Activated CD4-positive, alpha-beta memory T cell treated with anti-CD3 and anti-CD28 coated beads, Interleukin-2, amount 10 ng/mL, durations not matched to agents 7 days and 5 days (primary cell): ENCODE measurements around the gene PHYH. TPM values are rescaled to one million over a fixed set of nuclear protein-coding genes. Genes with fewer than 3 reads are reported as not detected.
"Not testable (repeated sequence)": the region's sequence is repeated elsewhere in the genome, so short reads cannot be mapped to it uniquely, and the experiment has no call there.

ENCODE experiments used
- CTCF ChIA-PET: fragments of 350-600 bp; sonication (Branson Sonifier 250); formaldehyde crosslinking; loops from one replicate; lab custom pipeline; 2021; ENCODE audit warnings: antibody characterized with exemption, inconsistent platforms; lab: Charles Lee
- POLR2A ChIA-PET: fragments of 350-600 bp; sonication (Branson Sonifier 250); formaldehyde crosslinking; loops from one replicate; lab custom pipeline; 2021; ENCODE audit warnings: antibody characterized with exemption; lab: Charles Lee
- DNase-seq: peaks from one replicate; pipeline ENCODE4 v3.0.0-alpha.2; 2020
- H3K27ac Mint-ChIP-seq: one replicate; pipeline ENCODE4 v1.8.0; 2021; ENCODE audit warnings: mild to moderate bottlenecking, mixed read lengths
- H3K27me3 Mint-ChIP-seq: one replicate; pipeline ENCODE4 v1.8.0; 2021; ENCODE audit warnings: mixed read lengths
- H3K36me3 Mint-ChIP-seq: one replicate; pipeline ENCODE4 v1.8.0; 2021; ENCODE audit warnings: low read depth, mixed read lengths
- H3K4me1 Mint-ChIP-seq: one replicate; pipeline ENCODE4 v1.8.0; 2021; ENCODE audit warnings: mixed read lengths
- H3K4me3 Mint-ChIP-seq: one replicate; pipeline ENCODE4 v1.8.0; 2021; ENCODE audit warnings: mild to moderate bottlenecking, mixed read lengths
- H3K9me3 Mint-ChIP-seq: one replicate; pipeline ENCODE4 v1.8.0; 2021; ENCODE audit warnings: mixed read lengths
- total RNA-seq, 2 experiments: library from RNA; stranded (reverse); gene quantifications; one replicate each; pipeline ENCODE4 v1.2.3, GENCODE V29; 2021

PHYH gene
- total RNA-seq, 2 experiments from 2014 or later: 10.9 to 11.2 TPM

- Mint-ChIP-seq H3K9me3 (no peaks in the 10 kb centered on the region), H3K36me3 (peaks cover 8% of the 10 kb centered on the region), H3K27me3 (no peaks in the 10 kb centered on the region), H3K4me1 (peaks cover 18% of the 10 kb centered on the region), H3K27ac (no peak overlapping the region), H3K4me3 (no peak overlapping the region)
- POLR2A ChIA-PET: interaction anchor here (2.2 kb wide), 1 partner anchor 10 kb away, joined by 7 read pairs; no protein-coding TSS in a partner anchor
- no peak for DNase-seq
- CTCF ChIA-PET: interaction anchor here (0.9 to 1.3 kb wide), 2 partner anchors 11 to 20 kb away, joined by 3 read pairs; no protein-coding TSS in a partner anchor
Measured at GRCh38 chr10:13291821-13292773, 7.8 kb downstream of the PHYH start.

DNA sequence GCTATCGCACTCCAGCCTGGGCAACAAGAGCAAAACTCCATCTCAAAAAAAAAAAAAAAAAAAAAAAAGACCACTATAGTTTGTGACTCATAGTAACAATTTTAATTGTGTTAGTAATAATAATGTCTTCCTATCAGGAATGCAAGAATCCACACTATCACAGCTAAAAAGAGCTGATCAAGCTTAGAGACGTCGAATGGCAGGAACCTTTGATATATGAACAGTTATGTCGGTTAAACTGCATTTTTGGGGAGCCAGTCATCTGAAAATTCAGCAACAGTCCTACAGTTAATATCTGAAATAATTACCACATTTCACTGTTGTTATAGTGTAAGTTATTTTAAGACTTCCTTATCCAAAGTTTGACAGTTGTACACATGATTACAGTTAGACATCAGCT lies 8.8 kb downstream of the PHYH start:
- no peak for DNase-seq
- Mint-ChIP-seq H3K27ac (no peak overlapping the region), H3K4me1 (peaks cover 20% of the 10 kb centered on the region), H3K36me3 (peaks cover 8% of the 10 kb centered on the region), H3K9me3 (no peaks in the 10 kb centered on the region), H3K4me3 (no peak overlapping the region), H3K27me3 (no peaks in the 10 kb centered on the region)
- ChIA-PET POLR2A (interaction anchor here (1.4 kb wide), 1 partner anchor 9 kb away, joined by 3 read pairs; the partner anchor contains the start of gene PHYH), CTCF (interaction anchor here (0.5 to 0.9 kb wide), 2 partner anchors 12 to 82 kb away, joined by 3 read pairs; no protein-coding TSS in a partner anchor)

DNA sequence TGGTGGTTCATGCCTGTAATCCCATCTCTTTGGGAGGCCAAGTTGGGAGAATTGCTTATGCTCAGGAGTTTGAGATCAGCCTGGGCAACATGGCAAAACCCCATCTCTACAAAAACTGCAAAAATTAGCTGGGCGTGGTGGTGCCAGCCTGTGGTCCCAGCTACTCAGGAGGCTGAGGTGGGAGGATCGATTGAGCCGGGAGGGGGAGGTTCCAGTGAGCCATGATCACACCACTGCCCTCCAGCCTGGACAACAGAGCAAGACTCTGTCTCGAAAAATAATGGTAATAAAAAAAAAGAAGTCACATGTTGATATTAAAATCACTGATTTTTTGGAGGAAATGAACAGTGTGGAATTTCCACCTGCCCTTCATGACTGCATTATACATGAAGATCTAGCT lies 15.8 kb downstream of the PHYH start:
- POLR2A ChIA-PET: interaction anchor here (1.1 kb wide), 1 partner anchor 18 kb away, joined by 3 read pairs; no protein-coding TSS in a partner anchor
- CTCF ChIA-PET: interaction anchor here (0.8 kb wide), 1 partner anchor 18 kb away, joined by 5 read pairs; no protein-coding TSS in a partner anchor
- Mint-ChIP-seq H3K27me3 (no peaks in the 10 kb centered on the region), H3K9me3 (no peaks in the 10 kb centered on the region), H3K4me3 (no peak overlapping the region), H3K4me1 (peaks cover 20% of the 10 kb centered on the region), H3K36me3 (peaks cover 10% of the 10 kb centered on the region), H3K27ac (no peak overlapping the region)
- no peak for DNase-seq

DNA sequence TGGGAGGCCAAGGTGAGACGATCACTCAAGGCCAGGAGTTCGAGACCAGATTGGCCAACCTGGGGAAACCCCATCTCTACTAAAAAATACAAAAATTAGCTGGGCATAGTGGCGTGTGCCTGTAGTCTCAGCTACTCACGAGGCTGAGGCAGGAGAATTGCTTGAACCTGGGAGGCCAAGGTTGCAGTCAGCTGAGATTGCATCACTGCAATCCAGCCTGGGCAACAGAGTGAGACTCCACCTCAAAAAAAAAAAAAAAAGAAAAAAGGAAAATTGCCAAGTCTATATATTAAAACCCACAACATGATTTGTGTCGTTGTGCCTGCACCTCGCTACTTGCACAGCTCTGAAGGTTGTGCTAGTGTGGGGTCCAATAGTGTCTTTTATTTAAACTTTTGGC lies 17.5 kb downstream of the PHYH start:
- H3K27me3 Mint-ChIP-seq, CTCF ChIA-PET, H3K4me3 Mint-ChIP-seq, DNase-seq, H3K27ac Mint-ChIP-seq, H3K4me1 Mint-ChIP-seq, POLR2A ChIA-PET, H3K9me3 Mint-ChIP-seq, H3K36me3 Mint-ChIP-seq: not testable (repeated sequence)

DNA sequence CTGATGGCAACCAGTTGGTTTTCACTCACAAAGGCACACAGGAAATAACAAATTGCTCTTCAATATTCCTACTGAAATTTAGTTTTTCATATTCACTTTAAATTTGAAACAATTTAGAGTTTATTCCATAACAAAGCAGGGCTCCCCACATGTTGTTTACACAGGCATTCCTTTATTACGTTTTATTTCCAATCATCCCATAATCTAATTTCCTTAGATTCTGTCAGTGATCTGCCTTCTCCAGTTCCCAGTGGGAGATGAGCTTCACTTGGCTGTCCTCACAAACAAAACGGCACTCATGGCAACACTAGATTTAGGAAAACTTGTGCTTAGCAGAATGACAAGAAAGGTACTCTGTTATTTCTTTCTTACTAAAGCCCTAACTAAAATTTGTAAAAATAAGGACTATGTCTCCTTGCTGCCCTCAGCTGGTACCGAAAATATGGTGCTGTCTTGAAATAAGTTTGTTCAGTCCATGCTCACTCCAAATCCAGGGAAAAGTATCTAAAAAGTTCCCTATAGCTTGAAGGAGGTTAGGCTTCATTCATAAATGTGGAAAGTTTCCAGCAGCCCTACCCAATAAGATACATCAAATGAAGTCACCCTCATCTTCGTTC lies 23.0 kb downstream of the PHYH start:
- peaks cover under 1% of the 10 kb centered on the region for H3K4me1 Mint-ChIP-seq
- no peaks in the 10 kb centered on the region for H3K9me3 Mint-ChIP-seq
- H3K27ac Mint-ChIP-seq: no peak overlapping the region
- no peaks in the 10 kb centered on the region for H3K27me3 Mint-ChIP-seq
- no peaks in the 10 kb centered on the region for H3K36me3 Mint-ChIP-seq
- ChIA-PET CTCF (interaction anchor here (0.6 to 0.9 kb wide), 4 partner anchors 95 to 665 kb away, joined by 3 read pairs; no protein-coding TSS in a partner anchor), POLR2A (interaction anchor here (1.7 kb wide), 1 partner anchor 23 kb away, joined by 4 read pairs; the partner anchor contains the start of gene PHYH)
- H3K4me3 Mint-ChIP-seq: no peak overlapping the region
- DNase-seq: no peak

- H3K36me3 Mint-ChIP-seq, H3K4me3 Mint-ChIP-seq, DNase-seq, H3K27ac Mint-ChIP-seq, H3K4me1 Mint-ChIP-seq, H3K27me3 Mint-ChIP-seq, H3K9me3 Mint-ChIP-seq: not testable (repeated sequence)
- CTCF ChIA-PET: interaction anchor here (0.9 kb wide), 1 partner anchor 115 kb away, joined by 3 read pairs; no protein-coding TSS in a partner anchor
- POLR2A ChIA-PET: interaction anchor here (1.7 kb wide), 1 partner anchor 24 kb away, joined by 4 read pairs; the partner anchor contains the start of gene PHYH
Measured at GRCh38 chr10:13276146-13276545, 23.7 kb downstream of the PHYH start.

DNA sequence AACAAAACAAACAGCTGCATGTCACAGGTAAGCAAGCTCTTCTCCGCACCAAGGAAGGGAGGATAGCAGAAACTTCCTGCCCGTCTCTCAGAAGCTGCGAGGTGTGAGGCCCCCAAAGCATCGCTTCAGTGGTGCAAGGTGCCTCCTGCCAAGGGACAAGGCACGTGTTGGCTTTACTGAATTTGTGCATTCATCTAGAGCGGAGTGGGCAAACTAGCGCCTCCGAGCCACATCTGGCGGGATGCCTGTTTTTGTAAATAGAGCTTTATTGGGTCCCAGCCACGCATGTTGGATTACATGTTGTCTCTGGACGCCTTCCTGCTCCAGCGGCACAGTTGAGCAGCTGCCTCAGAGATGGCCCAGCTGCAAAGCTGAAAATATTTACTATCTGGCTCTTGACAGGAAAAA lies 27.7 kb downstream of the PHYH start:
- no peak for DNase-seq
- no peak overlapping the region for H3K4me3 Mint-ChIP-seq
- no peaks in the 10 kb centered on the region for H3K27me3 Mint-ChIP-seq
- ChIA-PET POLR2A (interaction anchor here (1.1 to 1.8 kb wide), 2 partner anchors 28 to 30 kb away, joined by 4 to 10 read pairs; partner anchors contain the start of gene PHYH), CTCF (interaction anchor here (0.8 to 2.5 kb wide), 2 partner anchors 21 to 30 kb away, joined by 3 to 13 read pairs; no protein-coding TSS in a partner anchor)
- no peaks in the 10 kb centered on the region for H3K9me3 Mint-ChIP-seq
- no peak overlapping the region for H3K27ac Mint-ChIP-seq
- peaks cover 6% of the 10 kb centered on the region for H3K4me1 Mint-ChIP-seq
- H3K36me3 Mint-ChIP-seq: no peaks in the 10 kb centered on the region

DNA sequence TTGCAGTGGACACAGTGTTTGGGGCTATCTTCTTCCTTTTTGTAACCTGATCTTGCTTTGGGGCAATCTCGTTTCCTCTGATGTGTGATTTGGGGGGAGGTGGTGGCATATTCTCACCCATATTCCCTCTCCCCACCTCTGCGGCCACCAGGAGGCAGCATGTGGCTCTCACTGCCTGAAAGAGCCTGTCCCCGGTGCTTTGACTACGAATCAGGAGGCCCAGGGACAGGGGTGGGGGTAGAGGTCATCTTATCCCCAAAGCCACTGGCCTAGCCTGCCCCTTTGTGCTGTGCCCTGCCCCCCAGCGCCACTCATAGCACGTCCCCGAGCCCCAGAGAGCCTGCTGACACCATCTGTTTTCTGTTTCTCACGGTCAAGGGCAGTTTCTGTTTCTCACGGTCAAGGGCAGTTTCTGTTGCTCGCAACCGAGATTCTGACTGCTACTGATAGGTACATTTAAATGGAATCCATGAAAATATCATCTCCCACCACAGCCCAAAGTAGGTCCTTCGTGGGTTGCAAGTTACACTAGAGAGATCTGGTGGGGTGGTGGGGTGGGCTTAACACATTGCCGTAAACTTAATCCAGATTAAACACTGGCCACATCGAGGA lies 28.2 kb downstream of the PHYH start:
- Mint-ChIP-seq H3K36me3 (no peaks in the 10 kb centered on the region), H3K9me3 (no peaks in the 10 kb centered on the region), H3K4me3 (no peak overlapping the region), H3K27me3 (no peaks in the 10 kb centered on the region), H3K4me1 (peaks cover 6% of the 10 kb centered on the region), H3K27ac (no peak overlapping the region)
- CTCF ChIA-PET: interaction anchor here (0.8 to 2.5 kb wide), 2 partner anchors 21 to 31 kb away, joined by 3 to 13 read pairs; no protein-coding TSS in a partner anchor
- POLR2A ChIA-PET: interaction anchor here (1.1 to 1.8 kb wide), 2 partner anchors 28 to 31 kb away, joined by 4 to 10 read pairs; partner anchors contain the start of gene PHYH
- peak; percentile 65 for DNase-seq

DNA sequence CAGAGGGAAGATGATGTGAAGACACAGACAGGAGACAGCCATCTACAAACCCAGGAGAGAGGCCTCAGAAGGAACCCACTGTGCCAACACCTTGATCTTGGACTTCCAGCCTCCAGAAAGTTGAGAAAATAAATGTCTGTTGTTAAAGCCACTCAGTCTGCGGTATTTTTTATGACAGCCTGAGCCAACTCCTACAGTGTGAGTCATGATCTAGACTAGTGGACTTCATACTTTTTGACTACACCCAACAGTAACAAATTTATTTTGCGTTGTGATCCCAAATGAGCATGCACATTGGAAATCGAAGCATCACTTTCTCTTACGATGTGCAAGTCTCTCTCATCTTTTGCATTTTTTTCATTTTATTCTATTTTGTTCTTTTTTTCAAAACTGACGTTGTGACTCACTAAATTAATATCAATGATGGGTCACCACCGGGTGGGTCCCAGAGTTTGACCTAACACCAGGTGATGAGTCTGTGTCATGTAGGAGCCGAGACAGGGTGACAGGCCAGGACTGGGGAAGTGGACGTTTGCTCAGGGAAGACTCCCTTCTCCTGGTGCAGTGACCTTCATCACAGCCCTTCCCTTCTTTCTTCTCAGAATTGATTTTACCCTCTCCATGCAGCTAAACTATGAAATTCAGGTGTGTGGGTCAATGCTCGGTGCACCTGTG lies 28.9 kb downstream of the PHYH start:
- DNase-seq: no peak
- H3K4me3 Mint-ChIP-seq: no peak overlapping the region
- peaks cover 1% of the 10 kb centered on the region for H3K27me3 Mint-ChIP-seq
- POLR2A ChIA-PET: no interaction called here
- no peak overlapping the region for H3K27ac Mint-ChIP-seq
- no peaks in the 10 kb centered on the region for H3K36me3 Mint-ChIP-seq
- H3K9me3 Mint-ChIP-seq: no peaks in the 10 kb centered on the region
- H3K4me1 Mint-ChIP-seq: peaks cover 6% of the 10 kb centered on the region
- CTCF ChIA-PET: interaction anchor here (2.5 kb wide), 1 partner anchor 31 kb away, joined by 13 read pairs; no protein-coding TSS in a partner anchor

GRCh38 chr10:13268841-13269240 lies 31.0 kb downstream of the PHYH start:
- no peaks in the 10 kb centered on the region for H3K9me3 Mint-ChIP-seq
- ChIA-PET CTCF (no interaction called here), POLR2A (no interaction called here)
- H3K4me3 Mint-ChIP-seq: no peak overlapping the region
- no peaks in the 10 kb centered on the region for H3K36me3 Mint-ChIP-seq
- peaks cover 6% of the 10 kb centered on the region for H3K4me1 Mint-ChIP-seq
- H3K27ac Mint-ChIP-seq: no peak overlapping the region
- no peak for DNase-seq
- peaks cover 5% of the 10 kb centered on the region for H3K27me3 Mint-ChIP-seq

DNA sequence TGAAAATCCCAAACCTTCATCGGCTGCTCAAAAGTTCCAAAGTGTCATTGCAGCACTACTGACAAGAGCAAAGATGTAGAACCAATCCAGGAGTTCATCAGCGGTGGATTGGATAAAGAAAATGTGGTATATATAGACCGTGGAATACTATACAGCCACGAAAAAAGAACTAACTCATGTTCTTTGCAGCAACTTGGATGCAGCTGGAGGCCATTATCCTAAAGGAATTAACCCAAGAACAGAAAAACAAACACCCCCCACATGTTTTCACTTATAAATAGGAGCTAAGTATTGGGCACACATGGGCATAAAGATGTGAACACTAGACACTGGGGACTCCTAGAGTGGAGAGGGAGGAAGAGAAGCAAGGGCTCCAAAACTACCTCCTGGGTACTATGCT lies 31.6 kb downstream of the PHYH start:
- Mint-ChIP-seq H3K4me3 (no peak overlapping the region), H3K27ac (no peak overlapping the region), H3K4me1 (peaks cover 6% of the 10 kb centered on the region), H3K9me3 (no peaks in the 10 kb centered on the region), H3K27me3 (peaks cover 9% of the 10 kb centered on the region), H3K36me3 (no peaks in the 10 kb centered on the region)
- no peak for DNase-seq
- ChIA-PET CTCF (interaction anchor here (0.5 kb wide), 1 partner anchor 62 kb away, joined by 4 read pairs; no protein-coding TSS in a partner anchor), POLR2A (no interaction called here)

DNA sequence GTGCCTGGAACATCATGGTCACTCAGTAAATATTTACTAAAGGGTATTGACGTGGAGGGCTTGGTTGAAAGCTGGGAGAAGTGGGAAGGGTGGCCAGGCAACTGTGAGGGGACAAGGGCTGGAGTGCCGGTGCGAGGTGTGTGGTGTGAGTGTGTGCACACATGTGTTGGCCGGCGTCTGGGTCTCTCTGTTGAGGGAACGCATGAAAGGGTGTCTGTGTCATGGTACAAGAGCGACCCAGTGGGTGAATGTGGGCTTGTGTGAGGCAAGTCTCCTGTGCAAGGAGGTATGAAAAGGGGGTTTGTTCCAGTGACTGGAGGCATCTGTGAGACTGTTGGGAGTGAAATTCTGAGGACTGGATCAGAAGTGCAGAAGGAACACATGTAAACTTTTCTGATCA lies 36.3 kb downstream of the PHYH start:
- CTCF ChIA-PET: no interaction called here
- H3K4me1 Mint-ChIP-seq: no peaks in the 10 kb centered on the region
- no peak overlapping the region for H3K27ac Mint-ChIP-seq
- H3K4me3 Mint-ChIP-seq: no peak overlapping the region
- H3K27me3 Mint-ChIP-seq: peaks cover 15% of the 10 kb centered on the region
- POLR2A ChIA-PET: no interaction called here
- no peaks in the 10 kb centered on the region for H3K9me3 Mint-ChIP-seq
- no peak for DNase-seq
- no peaks in the 10 kb centered on the region for H3K36me3 Mint-ChIP-seq
